RWPE1 (cell line): ENCODE data around the gene LRP1B.

Source experiments
- CTCF ChIA-PET: fragments of 350-600 bp; sonication (Branson Sonifier 250); formaldehyde crosslinking; extraction: SDS; loops from one replicate; lab custom pipeline; 2021; lab: Yijun Ruan, JAX
- POLR2A ChIA-PET: fragments of 400-600 bp; formaldehyde crosslinking; extraction: SDS; loops from one replicate; lab custom pipeline; 2020; ENCODE audit warnings: antibody characterized with exemption; ENCODE audit not compliant: low non-redundant PET; lab: Yijun Ruan, JAX
- DNase-seq: peaks from one replicate; pipeline ENCODE4 v3.0.0; 2012; ENCODE audit warnings: low spot score
- H3K27ac ChIP-seq: fragments of 450-650 bp; 2 replicates; pipeline ENCODE4 v1.5.1; 2017
- CTCF ChIP-seq: fragments of 450-650 bp; conservative IDR thresholded peaks from 2 replicates; pipeline ENCODE4 v1.5.1; 2017; ENCODE audit warnings: low read depth, mild to moderate bottlenecking

The LRP1B gene

GRCh38 chr2:140905083-140905781 is 1225.6 kb downstream of the LRP1B start:
- POLR2A ChIA-PET, result no interaction called here
- TF ChIP-seq CTCF, result no peak

GRCh38 chr2:140895378-140895777 is 1235.4 kb downstream of the LRP1B start:
- TF ChIP-seq CTCF, result no peak
- POLR2A ChIA-PET, result no interaction called here
- CTCF ChIA-PET, result no interaction called here
- no peak overlapping the region for H3K27ac ChIP-seq
- DNase-seq, result no peak

More at GRCh38 chr2:140905083-140905781, 1225.6 kb downstream of the LRP1B start:
- CTCF ChIA-PET, result interaction anchor here (0.7 kb wide), 2 partner anchors 817 to 1784 kb away, joined by 3 read pairs; no protein-coding TSS in a partner anchor
- no peak for DNase-seq
- no peak overlapping the region for H3K27ac ChIP-seq

DNA sequence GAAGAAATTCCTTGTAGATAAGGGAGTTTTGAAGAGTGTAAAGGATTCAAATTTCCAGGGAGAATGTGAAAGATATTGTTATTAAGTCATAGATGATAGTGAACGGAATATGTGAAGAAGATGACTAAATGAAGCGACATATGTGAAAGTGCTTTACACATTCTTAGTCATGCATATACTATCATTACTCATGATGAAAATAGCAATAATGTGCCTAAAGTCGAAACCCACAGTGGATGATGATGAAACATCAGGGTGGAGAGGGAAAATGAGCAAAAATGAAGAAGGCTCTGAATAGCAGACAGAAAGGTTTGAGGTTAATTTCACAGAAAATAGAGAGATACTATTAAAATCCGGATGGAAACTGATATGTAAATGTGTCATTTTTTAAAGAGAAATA is 1237.1 kb downstream of the LRP1B start:
- DNase-seq, result peak; percentile 71
- no peak overlapping the region for H3K27ac ChIP-seq
- ChIA-PET POLR2A (no interaction called here), CTCF (no interaction called here)
- TF ChIP-seq CTCF, result no peak

- no peak overlapping the region for H3K27ac ChIP-seq
- no peak for TF ChIP-seq CTCF
- DNase-seq, result no peak
- ChIA-PET POLR2A (no interaction called here), CTCF (no interaction called here)
These were observed 1237.7 kb downstream of the LRP1B start for GRCh38 chr2:140892911-140893637.

GRCh38 chr2:140892436-140892835 is 1238.4 kb downstream of the LRP1B start:
- no peak overlapping the region for H3K27ac ChIP-seq
- POLR2A ChIA-PET, result no interaction called here
- CTCF ChIA-PET, result no interaction called here
- DNase-seq, result peak; percentile 3
- TF ChIP-seq CTCF, result no peak

DNA sequence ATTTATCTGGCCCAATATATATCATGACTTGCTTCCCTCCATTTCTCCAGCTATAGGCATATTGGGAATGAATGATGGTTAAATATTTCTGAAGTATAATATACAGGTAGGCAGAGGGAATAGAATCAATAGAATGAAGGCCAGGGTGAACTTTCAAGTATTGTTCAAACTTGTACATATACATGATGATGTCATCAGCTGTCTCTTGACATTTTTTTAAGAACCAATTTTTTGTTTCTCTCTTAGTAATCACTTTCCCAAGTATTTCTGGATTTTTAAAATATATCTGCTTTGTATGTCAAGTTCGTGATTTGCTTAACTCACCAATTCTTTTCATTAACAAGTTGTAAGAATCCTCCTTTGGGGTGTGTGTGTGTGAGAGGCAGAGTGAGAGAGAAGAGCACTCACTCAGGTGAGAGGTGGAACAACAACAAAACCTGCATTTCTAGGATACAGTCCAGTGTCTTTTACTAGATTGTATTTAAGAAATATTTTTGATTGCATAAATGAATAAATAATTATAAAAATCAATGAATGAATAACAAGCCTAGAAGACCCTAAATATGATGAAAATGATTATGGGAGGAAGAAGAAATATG is 1239.1 kb downstream of the LRP1B start:
- H3K27ac ChIP-seq, result no peak overlapping the region
- 0 out of 2 replicates have a peak, but pooled peaks have one; percentile 7 for TF ChIP-seq CTCF
- CTCF ChIA-PET, result no interaction called here
- POLR2A ChIA-PET, result no interaction called here
- DNase-seq, result no peak
